HFFc6 (cell line): Measurements from ENCODE around the gene SLIT3. TPM values are rescaled to one million over a fixed set of nuclear protein-coding genes. Genes with fewer than 3 reads are reported as not detected.

Experiments used
- DNase-seq: peaks from one replicate; pipeline ENCODE4 v3.0.0-alpha.2; 2018
- H3K27ac Mint-ChIP-seq: 2 replicates; pipeline ENCODE4 v1.8.0; 2020; ENCODE audit warnings: mild to moderate bottlenecking, mixed read lengths
- H3K27me3 Mint-ChIP-seq: 2 replicates; pipeline ENCODE4 v1.8.0; 2021; ENCODE audit warnings: mild to moderate bottlenecking, moderate library complexity, mixed read lengths; ENCODE audit not compliant: insufficient read depth
- H3K36me3 Mint-ChIP-seq: 2 replicates; pipeline ENCODE4 v1.8.0; 2021; ENCODE audit warnings: low read depth, mixed read lengths
- H3K4me1 Mint-ChIP-seq: 2 replicates; pipeline ENCODE4 v1.8.0; 2020; ENCODE audit warnings: low read depth, mixed read lengths
- H3K4me3 Mint-ChIP-seq: 2 replicates; pipeline ENCODE4 v1.8.0; 2020; ENCODE audit warnings: mild to moderate bottlenecking, moderate library complexity, mixed read lengths
- H3K9me3 Mint-ChIP-seq: 2 replicates; pipeline ENCODE4 v1.8.0; 2020; ENCODE audit warnings: mild to moderate bottlenecking, mixed read lengths
- CTCF ChIP-seq: fragments of 200-600 bp; sonication (generic); IDR thresholded peaks from 2 replicates; pipeline ENCODE4 v1.5.0; 2021; ENCODE audit warnings: antibody characterized with exemption, mild to moderate bottlenecking
- total RNA-seq, 6 experiments: library from RNA; stranded (reverse); fragmentation: NEBNext Ultra II Directional; extraction: Animal tissue kit (Norgen Biotek cat#: 25700); gene quantifications; 2 replicates in 1 of 6; 3 replicates in 5 of 6; pipeline ENCODE4 v1.2.3, GENCODE V29; 2021

Gene SLIT3
- total RNA-seq, 6 experiments from 2014 or later, result 4.2 to 8.3 (median 7.1) TPM

GRCh38 chr5:168728546-168729211 is 572.3 kb downstream of the SLIT3 start:
- no peak overlapping the region for H3K27ac Mint-ChIP-seq
- peaks cover 7% of the 10 kb centered on the region for H3K27me3 Mint-ChIP-seq
- H3K4me1 Mint-ChIP-seq, result no peaks in the 10 kb centered on the region
- DNase-seq, result no peak
- H3K9me3 Mint-ChIP-seq, result peaks cover 12% of the 10 kb centered on the region
- no peak for TF ChIP-seq CTCF
- H3K36me3 Mint-ChIP-seq, result 0 out of 2 replicates have a peak, but pooled peaks cover 4% of the 10 kb centered on the region
- no peak overlapping the region for H3K4me3 Mint-ChIP-seq

GRCh38 chr5:168727547-168727946 is 573.4 kb downstream of the SLIT3 start:
- Mint-ChIP-seq H3K27ac (no peak overlapping the region), H3K27me3 (peaks cover 7% of the 10 kb centered on the region), H3K9me3 (peaks cover 12% of the 10 kb centered on the region), H3K4me3 (no peak overlapping the region), H3K4me1 (no peaks in the 10 kb centered on the region), H3K36me3 (0 out of 2 replicates have a peak, but pooled peaks cover 4% of the 10 kb centered on the region)
- TF ChIP-seq CTCF, result no peak
- no peak for DNase-seq

GRCh38 chr5:168726342-168726741 is 574.6 kb downstream of the SLIT3 start:
- 0 out of 2 replicates have a peak, but pooled peaks cover 4% of the 10 kb centered on the region for H3K36me3 Mint-ChIP-seq
- H3K4me1 Mint-ChIP-seq, result no peaks in the 10 kb centered on the region
- no peak for DNase-seq
- peaks cover 6% of the 10 kb centered on the region for H3K27me3 Mint-ChIP-seq
- no peak overlapping the region for H3K4me3 Mint-ChIP-seq
- TF ChIP-seq CTCF, result no peak
- no peak overlapping the region for H3K27ac Mint-ChIP-seq
- peaks cover 12% of the 10 kb centered on the region for H3K9me3 Mint-ChIP-seq

DNA sequence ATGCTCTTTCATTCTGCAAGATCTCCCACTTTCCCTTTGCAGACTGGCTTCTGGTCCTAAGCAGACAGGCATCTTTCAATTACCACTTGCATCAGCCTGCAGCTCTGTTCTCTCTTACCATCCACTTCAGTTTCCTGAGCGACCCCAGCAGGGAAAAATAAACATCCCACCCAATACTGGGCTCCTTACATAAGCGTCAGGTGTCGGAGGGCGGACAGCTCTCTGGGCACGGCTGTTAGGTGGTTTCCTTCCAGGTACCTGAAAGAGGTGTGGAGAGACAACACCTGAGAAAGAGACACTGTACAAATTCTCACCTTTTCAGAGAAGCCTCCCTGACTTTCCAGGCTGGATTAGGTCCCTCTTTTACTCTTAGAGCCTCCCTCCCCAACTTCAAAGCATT is 576.7 kb downstream of the SLIT3 start:
- 0 out of 2 replicates have a peak, but pooled peaks cover 4% of the 10 kb centered on the region for H3K36me3 Mint-ChIP-seq
- H3K9me3 Mint-ChIP-seq, result peaks cover 12% of the 10 kb centered on the region
- no peak overlapping the region for H3K4me3 Mint-ChIP-seq
- H3K27ac Mint-ChIP-seq, result no peak overlapping the region
- H3K27me3 Mint-ChIP-seq, result peaks cover 6% of the 10 kb centered on the region
- no peak for DNase-seq
- no peak for TF ChIP-seq CTCF
- no peaks in the 10 kb centered on the region for H3K4me1 Mint-ChIP-seq

DNA sequence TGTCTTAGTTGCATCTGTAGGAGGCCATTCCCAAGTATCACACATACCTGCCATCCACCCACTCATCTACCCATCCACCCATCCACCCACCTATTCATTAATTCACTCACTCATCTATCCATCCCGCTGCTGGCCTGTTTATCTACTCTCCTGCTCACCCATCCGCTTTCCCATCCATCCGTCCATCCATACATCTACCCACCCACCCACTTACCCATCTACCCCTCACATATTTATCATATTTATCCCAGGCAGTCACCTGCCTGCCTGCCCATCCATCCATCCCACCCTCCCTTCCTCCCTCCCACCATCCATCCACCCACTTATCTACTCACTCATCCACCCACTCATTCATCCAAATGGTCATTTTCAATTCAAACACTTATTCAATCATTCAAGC is 577.9 kb downstream of the SLIT3 start:
- DNase-seq, result no peak
- Mint-ChIP-seq H3K4me1 (0 out of 2 replicates have a peak, but pooled peaks cover 9% of the 10 kb centered on the region), H3K36me3 (no peaks in the 10 kb centered on the region; the same call in 1 of the 2 replicates), H3K4me3 (no peak overlapping the region), H3K9me3 (peaks cover 2% of the 10 kb centered on the region; the same call in 1 of the 2 replicates), H3K27ac (no peak overlapping the region), H3K27me3 (peaks cover 10% of the 10 kb centered on the region)
- no peak for TF ChIP-seq CTCF
